ENCODE results near the gene SMYD3. TPM values are rescaled to one million over a fixed set of nuclear protein-coding genes. Genes with fewer than 3 reads are reported as not detected.

The SMYD3 gene
- polyA plus RNA-seq, 1 donor = 7.1 TPM

DNA sequence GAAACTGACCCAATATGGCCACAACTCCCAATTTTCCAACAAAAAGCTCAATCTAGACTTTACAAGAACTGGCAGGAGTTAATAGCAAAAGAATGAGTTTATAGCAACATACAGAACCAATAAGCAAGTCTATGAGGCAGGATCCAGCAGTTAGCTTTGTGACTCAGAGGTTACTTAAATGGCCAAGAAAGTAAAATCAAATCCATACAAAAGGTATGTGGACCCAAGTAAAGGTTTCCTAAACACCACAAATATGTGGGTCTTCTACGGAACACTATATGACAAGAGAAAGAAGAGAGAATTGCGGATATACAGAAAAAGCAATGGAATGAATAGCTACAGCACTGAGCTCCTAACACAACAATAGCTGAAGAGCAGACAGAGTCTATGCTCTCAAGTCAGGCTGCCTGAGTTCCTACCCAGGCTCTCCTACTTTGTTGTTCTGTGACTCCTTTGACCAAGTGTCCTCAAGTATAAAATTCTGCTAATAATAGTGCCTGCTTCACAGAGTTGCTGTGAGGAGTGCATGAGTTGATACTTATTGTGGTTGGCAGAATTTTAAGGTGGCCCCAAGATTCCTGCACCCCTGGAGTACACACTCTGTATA, 204.3 kb downstream of the SMYD3 start:
- no peak for DNase-seq

DNA sequence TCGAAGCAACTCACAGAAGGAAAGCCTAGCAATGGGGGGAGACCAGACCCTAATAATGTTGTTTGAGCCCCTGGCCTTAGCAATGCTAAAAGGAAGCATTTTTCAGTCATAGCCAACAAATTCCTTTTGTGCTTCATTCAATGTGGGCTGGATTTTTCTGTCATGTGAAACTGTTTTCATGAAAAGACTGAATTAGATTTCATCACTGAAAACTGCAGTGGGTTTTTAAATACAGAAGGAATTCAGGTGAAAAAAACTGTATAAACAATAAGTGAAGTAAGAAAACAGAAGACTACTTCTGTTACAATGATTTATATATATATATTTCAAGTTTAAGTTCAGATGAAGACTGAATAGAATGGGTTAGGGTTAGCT, 204.8 kb downstream of the SMYD3 start:
- no peak for DNase-seq

DNA sequence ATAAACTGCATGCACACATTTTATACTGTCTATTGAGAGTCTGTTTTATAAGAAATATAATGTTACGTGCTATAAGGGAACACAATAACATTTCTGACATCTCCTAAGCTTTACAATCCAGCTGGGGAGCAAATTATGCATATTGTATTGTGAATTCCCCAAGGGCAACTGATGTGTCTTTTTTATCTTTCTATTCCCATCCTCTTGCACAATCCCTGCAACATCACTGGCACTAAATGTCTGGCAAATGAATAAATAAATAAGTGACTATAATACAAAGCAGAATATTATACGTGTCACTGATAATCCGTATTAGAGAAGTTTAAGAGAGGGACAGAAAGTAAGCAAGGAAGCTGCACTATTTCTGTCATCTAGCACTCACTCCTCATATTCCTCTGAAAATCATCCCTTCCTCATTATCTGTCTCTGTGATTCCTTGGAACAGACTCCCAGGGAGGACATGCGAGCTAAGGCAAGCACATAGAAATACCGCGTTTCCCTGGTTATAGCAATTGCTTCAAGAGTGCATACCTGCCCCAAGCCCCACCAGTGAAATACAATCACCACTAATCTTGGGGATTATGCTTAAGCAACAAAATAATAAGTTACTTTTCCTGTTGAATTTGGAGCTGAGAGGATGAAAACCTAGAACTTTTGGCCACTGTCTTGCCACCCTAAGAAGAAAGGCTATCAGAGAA, 205.4 kb downstream of the SMYD3 start:
- no peak for DNase-seq

DNA sequence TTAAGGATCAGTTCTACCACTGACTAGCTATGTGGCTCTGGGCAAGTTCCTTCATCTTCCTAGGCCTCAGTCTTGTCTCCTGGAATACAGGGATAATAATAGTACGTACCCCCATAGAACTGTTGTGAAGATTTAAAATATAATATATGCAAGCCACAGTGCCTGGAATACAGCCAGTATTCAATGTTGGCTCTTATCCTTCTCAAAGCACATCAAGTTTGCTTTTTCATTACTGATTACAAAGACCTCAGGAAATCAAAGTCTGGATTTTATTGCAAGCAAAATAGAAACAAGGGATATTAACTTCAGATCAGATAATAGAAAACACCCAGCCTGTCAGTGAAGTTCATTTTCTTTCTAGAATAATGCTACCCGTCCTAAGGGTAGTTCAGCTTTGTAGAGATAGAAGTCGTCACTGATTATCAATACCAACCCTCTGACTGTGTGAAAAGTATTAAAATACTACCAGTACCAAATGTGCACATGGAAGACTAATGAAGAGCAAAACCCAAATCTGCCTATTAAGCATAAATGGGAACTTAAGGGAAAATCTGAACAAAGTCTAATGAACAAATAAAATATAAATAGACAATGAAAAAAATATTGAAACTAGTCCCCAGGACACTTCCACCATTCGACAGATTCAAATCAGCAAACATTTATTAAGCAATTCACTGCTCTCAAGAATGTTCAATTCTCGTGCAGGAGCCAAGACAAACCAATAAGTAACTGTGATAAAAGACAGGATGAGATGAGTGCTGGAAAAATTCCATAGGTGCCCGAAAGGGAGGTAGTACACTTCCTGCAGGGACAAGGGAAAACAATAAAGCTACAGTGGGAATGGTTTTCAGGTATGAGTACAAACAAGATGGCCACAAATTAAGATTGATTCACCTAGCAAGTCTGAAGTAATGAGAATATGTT, 206.2 kb downstream of the SMYD3 start:
- DNase-seq = no peak

DNA sequence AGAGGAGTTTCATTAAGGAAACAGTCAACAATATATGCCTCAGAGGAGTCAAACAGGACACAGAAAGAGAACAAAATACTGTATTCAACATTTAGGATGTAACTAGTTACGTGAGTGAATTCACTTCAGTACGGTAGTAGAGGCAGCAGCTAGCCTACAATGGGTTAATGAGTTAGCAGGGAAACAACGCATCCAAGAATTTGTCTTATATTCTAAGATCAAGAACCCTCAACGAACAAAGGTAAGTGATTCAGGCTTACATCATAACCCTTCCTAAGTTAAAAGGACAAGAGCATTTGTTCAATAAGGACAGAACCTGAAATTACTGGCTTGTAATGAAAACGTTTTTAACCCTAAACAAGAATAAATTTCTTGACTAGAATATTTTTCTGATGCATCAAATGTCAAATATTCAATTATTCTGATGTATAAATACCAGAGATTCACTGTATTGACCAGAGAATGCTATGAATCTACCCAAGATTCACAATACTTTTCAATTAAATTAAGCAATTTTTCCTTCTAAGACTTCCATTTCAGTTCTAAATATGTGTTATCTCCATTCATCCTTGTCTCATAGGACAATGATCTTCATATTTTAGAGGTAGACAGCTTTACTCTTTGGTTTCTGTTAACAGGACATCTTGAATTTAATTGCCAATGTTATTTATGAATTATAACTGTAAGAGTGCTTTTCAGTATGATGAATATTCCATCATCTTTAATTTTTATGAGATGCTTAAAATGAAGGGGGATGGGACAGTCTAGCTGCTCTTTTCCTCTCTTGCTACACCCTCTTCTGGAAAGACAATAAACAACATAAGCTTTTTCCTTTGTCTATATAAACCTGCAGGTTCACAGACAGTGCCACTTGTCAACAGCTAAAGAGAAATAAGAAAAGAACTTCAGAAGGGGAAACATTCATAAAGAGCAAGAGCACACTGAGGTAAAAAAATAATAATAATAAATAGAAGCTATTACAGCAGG, 209.5 kb downstream of the SMYD3 start:
- DNase-seq = no peak

DNA sequence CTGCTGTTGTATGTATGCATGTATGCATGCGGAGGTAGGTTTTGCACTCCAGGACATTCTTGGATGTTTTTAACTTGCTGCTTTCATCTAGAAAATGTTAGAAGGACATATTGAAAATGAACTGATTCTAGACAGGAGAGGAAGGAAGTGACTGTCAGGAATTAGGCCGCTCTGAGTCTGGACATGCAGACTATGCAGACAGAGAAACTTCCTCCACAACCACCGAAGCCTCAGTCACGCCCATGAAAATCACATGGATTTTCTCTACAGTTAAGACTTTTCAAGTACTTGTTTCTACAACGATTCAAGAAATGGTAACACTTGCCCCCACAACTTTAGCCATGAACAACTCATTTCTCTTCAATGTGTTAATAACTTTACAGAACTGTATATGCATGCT, 211.1 kb downstream of the SMYD3 start:
- no peak for DNase-seq

DNA sequence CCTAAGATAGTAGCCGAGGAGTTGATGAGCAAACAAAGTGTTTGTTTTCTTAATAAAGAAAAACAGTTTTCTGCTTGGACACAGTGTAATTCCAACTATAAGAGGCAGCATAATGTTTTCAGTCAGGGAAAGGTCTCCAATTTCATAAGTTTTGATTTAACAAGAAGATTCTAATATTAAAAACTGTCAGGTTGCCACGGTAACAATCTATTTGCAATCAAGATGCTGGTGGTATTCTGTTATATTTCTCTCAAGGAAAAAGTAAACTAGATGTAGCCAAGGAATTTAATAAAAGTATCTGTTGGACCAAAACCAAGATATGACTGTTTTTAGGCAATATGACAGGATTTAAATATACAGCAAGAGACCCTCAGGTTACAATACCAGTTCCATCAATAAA, 211.7 kb downstream of the SMYD3 start:
- no peak for DNase-seq

DNA sequence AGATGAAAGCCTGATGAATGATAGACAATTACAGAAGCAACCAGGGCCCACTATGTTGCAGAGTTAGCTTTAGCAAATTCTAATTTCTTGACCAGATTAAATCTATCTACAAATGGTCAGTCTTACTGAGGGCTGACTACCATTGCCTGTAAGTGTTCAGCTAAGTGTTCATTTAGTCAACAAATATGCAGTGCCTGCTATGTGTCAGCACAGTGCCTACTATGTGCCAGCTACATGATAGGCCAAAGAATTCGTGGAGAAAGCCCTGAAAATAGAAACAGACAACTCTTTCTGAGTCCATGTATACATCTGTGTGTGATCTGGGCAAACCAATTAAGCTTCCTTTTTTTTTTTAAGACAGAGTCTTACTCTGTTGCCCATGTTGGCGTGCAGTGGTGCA, 212.8 kb downstream of the SMYD3 start:
- no peak for DNase-seq

DNA sequence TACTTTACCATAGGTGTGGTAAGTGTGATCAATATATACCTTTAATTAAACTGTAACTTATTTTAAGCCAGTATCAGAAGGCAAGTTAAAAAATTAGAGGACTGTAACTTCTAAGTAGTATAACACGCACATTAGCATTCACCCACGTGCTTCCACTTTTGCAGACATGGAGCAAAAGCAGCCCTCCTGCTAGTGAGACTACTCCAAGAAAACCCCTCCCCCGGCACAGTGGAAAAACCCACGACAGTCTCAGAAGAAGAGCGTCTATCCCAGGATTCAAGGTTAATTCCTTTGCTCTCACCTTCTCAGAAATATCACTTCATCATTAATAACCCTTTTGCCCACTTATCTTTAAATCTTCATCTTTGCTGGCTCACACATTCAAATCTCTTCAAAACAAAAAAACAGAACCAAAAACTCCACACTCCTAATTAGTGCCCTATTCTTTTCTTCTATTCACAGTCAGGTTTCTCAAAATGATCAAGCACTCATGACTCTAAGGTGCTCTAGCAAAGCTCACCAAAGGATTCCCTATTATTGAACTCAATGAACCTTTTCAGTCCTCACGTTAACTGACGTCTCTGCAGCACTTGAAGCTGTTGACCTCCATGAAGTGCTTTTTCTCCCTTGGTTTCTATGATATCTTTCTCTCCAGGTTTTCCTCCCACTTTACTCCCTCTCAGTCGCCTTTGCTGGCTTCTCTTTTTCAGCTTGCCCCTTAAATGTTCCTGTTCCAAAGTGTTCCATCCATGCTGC, 213.5 kb downstream of the SMYD3 start:
- DNase-seq = no peak

DNA sequence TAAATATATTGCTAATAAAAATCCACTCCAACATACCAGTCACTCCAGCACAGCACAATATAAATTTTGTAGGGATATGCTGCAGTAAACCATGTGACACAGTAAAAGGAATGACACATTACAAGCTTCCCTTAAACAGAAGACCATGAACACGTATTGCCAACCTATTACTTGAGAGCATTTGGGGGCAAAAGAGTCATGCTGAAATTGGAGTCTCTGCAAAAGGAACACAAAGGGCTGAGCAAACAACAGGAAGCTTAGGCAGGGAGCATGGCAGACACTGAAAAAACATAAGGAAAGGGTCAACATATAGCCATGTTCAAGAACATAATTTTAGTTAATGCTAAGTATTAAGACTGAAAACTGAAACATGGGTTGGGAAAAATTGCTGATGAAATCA, 214.5 kb downstream of the SMYD3 start:
- DNase-seq = no peak

DNA sequence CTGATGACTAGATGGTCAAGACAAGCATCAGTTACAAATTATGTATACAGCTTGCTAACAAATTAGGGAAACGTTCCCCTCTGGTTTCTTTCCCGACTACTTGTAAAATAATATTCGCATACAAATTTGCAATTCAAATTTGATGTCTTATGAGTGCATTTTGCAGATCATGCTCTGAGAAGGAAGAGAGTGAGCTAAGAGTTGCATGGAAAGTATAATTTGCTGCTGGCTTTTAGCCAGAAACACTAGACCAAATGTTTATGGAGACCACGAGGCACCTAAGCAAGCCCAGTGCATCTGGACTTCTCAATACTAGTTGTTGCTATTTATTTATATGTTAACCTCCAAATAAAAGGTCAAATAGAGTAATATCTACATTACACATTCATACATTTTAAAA, 216.0 kb downstream of the SMYD3 start:
- DNase-seq = no peak

DNA sequence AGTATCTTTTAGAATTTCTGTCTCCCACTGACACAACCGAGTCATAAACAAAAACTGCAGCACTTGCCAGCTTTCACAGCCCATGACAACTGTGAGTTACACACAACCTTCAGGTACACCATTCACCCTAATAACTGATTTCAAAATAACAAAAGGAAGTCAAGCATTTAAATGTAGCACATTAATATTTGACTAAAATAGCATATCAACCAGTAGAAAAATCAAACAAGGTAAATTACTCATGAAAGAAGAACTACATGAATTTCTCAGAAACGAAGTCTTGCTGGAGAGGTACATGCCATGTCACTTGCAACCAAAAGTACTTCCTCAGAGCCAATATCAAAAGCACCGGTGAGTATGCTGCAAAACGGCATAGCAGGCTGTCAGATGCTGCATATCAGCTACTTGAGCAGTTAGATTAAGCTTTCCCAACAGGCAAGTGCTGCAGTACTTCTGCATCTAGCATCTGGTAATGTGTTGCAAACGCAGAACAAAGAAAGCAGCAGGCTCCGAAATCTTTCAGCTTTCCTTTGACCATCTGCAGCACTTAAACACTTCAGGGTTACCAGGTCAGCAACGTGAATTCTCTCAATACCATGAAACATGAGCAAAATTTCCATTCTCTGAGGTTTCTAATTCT, 223.2 kb downstream of the SMYD3 start:
- DNase-seq = no peak

DNA sequence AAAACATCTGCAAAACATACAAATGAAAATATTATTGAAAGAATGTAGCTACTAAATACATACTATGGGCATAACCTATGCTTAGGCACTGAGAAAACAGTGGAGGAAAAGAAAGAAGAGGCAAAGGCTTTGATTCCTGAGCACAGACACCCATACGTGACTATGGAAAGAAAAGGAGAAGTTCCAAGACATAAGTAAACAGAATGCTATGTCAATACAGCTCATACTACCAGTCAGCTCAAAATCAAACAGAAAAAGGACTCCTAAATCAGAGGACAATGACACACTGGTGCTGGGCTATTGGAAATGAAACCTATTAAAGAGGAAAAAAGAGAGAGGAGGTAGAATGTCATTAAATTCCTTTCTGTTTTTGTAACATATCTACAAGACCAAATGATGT, 225.4 kb downstream of the SMYD3 start:
- no peak for DNase-seq

DNA sequence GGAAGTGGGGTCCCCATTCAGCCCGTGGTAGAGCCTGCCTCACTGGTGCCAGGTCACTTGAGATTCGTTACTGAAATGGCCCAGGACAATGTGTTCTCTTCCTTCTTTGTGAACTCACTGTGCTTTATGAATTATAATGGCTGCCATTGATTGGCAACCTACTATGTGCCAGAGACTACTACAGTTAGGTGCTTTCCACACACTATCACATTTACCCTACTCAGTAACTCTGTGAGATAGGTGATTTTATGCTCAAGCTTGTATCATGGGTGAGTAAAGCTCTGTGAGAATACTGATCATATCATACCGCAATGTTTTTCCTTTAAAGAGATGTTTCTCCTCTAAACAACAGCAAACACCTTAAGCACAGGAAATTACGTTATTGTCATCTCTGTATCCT, 225.9 kb downstream of the SMYD3 start:
- no peak for DNase-seq

DNA sequence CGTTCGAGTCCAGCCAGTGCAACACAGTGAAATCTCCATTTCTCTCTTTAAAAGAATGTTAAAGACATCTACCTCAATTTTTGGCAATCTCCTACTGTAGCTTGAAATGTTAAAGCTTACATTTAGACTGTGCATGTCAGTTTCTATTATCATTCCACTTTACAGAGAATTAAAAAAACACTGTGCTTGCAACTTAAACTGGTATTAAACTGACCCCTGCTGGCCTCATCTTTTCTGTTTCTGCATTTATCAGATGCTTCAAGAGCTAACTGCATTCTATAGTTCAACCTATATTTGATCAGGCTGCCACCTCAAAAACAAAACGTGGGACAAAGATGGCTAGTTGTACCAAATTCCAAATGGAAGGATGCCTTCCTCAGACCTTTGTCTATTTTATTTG, 226.5 kb downstream of the SMYD3 start:
- peak; percentile 22 for DNase-seq

DNA sequence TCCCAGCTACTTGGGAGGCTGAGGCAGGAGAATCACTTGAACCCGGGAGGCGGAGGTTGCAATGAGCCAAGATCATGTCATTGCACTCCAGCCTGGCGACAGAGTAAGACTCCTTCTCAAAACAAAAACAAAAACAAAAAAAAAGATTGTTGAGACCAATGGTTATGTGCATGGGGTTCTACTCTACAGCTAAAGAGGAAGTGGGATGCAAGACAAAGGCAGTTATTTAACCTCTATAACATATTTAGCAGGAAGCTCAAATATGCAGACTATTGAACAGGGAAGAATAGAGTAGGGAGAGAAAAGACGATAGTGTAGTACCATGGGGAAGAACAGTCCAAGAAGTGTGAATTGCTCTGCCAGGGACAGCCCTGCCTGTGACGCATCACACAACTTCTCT, 227.7 kb downstream of the SMYD3 start:
- no peak for DNase-seq

DNA sequence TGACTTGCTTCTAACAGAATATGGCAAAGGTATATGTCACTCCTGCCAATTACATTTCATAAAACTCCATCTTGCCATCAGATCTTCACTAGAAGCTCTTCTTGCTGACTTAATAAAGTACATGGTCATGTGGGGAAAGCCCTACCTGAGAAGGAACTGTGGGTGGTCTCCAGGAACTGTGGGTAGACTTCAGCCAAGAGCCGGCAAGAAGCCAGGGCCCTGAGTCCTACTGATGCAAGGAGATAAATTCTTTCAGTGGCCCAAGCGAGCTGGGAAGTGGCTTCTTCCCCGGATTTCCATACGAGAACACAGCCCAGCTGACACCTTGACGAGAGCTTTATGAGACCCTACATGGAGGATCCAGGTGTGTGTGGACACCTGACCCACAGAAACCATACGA, 228.7 kb downstream of the SMYD3 start:
- DNase-seq = no peak

DNA sequence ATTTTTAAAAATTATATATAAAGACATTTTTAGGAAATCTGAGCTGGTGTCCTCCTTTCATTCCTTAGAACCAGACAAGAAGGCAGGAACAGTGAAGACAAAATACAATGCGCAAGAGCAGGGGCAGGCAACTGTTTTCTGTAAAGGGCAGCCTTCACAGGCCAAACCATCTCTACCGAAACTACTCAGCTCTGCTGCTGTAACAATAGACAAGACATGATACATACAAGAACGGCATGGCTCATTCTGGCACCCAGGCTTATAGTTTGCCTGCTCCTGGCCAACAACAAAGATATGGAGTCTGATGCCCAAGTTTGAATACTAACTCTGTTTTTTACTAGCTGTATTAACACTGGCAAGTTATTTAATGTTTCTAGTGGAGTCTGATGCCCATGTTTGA, 232.0 kb downstream of the SMYD3 start:
- DNase-seq = no peak

DNA sequence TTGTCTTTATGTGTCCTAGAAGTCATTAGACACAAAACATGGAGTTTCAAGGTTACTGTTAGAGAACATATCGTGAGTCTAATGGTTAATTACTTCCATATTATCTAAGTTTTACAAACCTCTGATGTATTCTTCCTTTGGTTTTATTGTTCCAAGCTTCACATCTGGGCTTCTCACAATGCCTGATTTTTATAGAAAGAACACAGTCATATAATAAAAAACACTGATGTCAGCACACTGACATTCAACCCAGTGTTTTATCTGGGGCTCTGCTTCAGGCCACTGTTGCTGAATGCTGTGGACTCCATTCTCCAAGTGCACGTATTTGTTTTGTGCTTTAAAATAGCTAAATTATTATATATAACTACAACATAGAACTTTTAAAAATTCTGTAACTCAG, 232.9 kb downstream of the SMYD3 start:
- DNase-seq = peak; percentile 16

DNA sequence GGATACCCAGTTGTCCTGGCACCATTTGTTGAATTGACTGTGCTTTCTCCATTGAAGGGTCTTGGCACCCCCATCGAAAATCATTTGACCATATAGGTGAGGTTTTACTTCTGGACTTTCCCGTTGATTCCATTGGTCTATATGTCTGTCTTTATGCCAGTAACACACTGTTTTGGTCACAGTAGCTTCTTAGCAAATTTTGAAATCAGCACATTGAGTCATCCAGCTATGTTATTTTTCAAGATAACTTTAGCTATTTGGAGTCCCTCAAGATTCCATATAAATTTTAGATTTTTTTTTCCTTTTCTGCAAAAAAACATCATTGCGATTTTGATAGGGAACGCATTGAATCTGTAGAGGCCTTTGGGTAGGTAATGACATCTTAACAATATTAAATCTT, 235.6 kb downstream of the SMYD3 start:
- no peak for DNase-seq

DNA sequence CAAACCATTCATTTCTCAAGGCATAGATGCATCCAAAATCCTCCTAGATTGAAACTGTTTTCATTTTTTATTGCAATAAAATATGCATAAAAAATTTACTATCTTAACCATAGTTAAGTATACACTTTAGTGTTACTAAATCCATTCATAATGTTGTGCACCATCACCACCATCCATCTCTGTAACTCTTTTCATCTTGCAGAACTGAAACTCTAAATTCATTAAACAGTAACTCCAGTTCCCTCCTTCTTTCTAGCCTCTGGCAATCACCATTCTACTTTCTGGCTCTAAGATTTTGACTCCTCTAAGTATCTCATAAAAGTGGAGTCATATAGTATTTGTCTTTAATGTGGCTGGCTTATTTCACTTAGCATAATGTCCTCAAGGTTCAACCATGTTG, 236.8 kb downstream of the SMYD3 start:
- no peak for DNase-seq

Measured in hindlimb muscle (tissue), 1 donor.